ENCODE measurements around the gene IL36A.

DNA sequence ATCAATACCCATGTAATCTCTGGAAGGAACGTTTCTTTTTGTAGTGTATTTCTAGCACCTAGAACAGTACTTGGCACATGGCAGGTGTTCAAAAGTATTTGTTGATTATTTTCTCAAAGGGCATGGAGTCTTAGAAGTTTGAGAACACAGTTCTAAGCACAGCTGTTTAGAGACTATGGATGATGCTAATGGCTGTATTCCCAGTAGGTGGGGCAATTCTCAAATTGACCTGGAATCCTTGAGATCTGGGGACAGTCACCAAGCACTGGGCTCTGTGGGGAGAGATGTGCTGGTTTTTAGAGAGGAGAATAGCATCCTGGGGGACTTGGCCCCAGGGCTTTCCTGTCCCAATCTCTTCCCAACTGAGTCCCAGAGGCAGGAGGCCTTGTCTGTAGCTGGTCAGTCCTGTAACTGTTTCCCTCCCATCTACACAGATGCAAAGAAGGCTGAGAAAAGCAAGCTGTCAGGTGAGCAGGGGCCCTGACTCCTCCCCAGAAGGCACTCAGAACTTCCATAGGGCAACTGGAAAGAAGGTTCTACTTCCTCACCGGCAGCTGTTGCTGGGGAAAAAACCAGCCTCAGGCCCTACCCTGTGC lies 44.9 kb upstream of the IL36A start:
- TF ChIP-seq FOXP1 (CRISPR knock-in tag; IDR thresholded peaks at IDR 0.05): no peak
- TF ChIP-seq RFX5 (IDR thresholded peaks at IDR 0.05; ENCODE audit: low read depth, low read length): no peak
- TF ChIP-seq, protein P1, sequence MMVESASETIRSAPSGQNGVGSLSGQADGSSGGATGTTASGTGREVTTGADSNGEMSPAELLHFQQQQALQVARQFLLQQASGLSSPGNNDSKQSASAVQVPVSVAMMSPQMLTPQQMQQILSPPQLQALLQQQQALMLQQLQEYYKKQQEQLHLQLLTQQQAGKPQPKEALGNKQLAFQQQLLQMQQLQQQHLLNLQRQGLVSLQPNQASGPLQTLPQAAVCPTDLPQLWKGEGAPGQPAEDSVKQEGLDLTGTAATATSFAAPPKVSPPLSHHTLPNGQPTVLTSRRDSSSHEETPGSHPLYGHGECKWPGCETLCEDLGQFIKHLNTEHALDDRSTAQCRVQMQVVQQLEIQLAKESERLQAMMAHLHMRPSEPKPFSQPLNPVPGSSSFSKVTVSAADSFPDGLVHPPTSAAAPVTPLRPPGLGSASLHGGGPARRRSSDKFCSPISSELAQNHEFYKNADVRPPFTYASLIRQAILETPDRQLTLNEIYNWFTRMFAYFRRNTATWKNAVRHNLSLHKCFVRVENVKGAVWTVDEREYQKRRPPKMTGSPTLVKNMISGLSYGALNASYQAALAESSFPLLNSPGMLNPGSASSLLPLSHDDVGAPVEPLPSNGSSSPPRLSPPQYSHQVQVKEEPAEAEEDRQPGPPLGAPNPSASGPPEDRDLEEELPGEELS (CRISPR knock-in tag; IDR thresholded peaks at IDR 0.05; ENCODE audit: borderline replicate concordance): no peak
- no peak for TF ChIP-seq OTX1 (CRISPR knock-in tag; IDR thresholded peaks at IDR 0.05)
